ENCODE results near the gene C14orf39. TPM values are rescaled to one million over a fixed set of nuclear protein-coding genes. Genes with fewer than 3 reads are reported as not detected.

The C14orf39 gene
- not detected in 5 replicates for total RNA-seq (2022; extraction: Qiagen RNA extraction)

GRCh38 chr14:60485598-60486251, at the start of gene C14orf39:
C14orf39 (minus strand) TSS chr14:60486063; CDS start chr14:60485078, 985 bp downstream.

GRCh38 chr14:60508707-60509437, 23.0 kb upstream of the C14orf39 start, which contains the start of gene SIX6:
SIX6 (plus strand) TSS chr14:60509146; CDS start chr14:60509399, 253 bp downstream.

Other genes starting within 250 kb of the C14orf39 start
- 32.7 to 43.3 TPM (median 36.5 TPM) in 5 replicates for gene PPM1A, start 236.8 kb downstream of the C14orf39 start, total RNA-seq (2022; extraction: Qiagen RNA extraction)
- not detected in 5 replicates for gene SIX6, start 23.1 kb upstream of the C14orf39 start, total RNA-seq (2022; extraction: Qiagen RNA extraction)
- gene SIX1, start 163.4 kb upstream of the C14orf39 start, total RNA-seq (2022; extraction: Qiagen RNA extraction): 5.3 to 7.5 TPM (median 7.1 TPM) in 5 replicates
- 1.1 to 3.1 TPM (median 2.8 TPM) in 5 replicates for gene SIX4, start 238.3 kb upstream of the C14orf39 start, total RNA-seq (2022; extraction: Qiagen RNA extraction)
- 39.5 to 46.1 TPM (median 41.9 TPM) in 5 replicates for gene MNAT1, start 248.7 kb upstream of the C14orf39 start, total RNA-seq (2022; extraction: Qiagen RNA extraction)